Ishikawa (cell line): ENCODE data around the gene PCDHB15.

Experiments
- CEBPB ChIP-seq: IDR thresholded peaks from 2 replicates; pipeline ENCODE4 v1.6.1; 2012
- CREB1 ChIP-seq: IDR thresholded peaks from 2 replicates; pipeline ENCODE4 v1.6.1; 2012; ENCODE audit warnings: low read depth
- EGR1 ChIP-seq: IDR thresholded peaks from 2 replicates; pipeline ENCODE4 v1.6.1; 2012
- EP300 ChIP-seq: IDR thresholded peaks from 2 replicates; pipeline ENCODE4 v1.6.1; 2012; ENCODE audit warnings: borderline replicate concordance
- FOXM1 ChIP-seq: IDR thresholded peaks from 2 replicates; pipeline ENCODE4 v1.6.1; 2012; ENCODE audit warnings: low read depth, borderline replicate concordance
- NFIC ChIP-seq: IDR thresholded peaks from 2 replicates; pipeline ENCODE4 v1.6.1; 2012
- RAD21 ChIP-seq: IDR thresholded peaks from 2 replicates; pipeline ENCODE4 v1.6.1; 2012; ENCODE audit warnings: low read depth
- TAF1 ChIP-seq: IDR thresholded peaks from 2 replicates; pipeline ENCODE4 v1.6.1; 2012; ENCODE audit warnings: low read depth, mild to moderate bottlenecking
- TCF12 ChIP-seq: IDR thresholded peaks from 2 replicates; pipeline ENCODE4 v1.6.1; 2012; ENCODE audit warnings: low read depth
- TEAD4 ChIP-seq: IDR thresholded peaks from 2 replicates; pipeline ENCODE4 v1.6.1; 2012
- YY1 ChIP-seq: IDR thresholded peaks from 2 replicates; pipeline ENCODE4 v1.6.1; 2012; ENCODE audit warnings: low read depth
- ZBTB7A ChIP-seq: IDR thresholded peaks from 2 replicates; pipeline ENCODE4 v1.6.1; 2012; ENCODE audit warnings: low read depth
- TF ChIP-seq, protein P1 (sequence below): IDR thresholded peaks from 2 replicates; pipeline ENCODE4 v1.6.1; 2012
- TF ChIP-seq, protein P2 (sequence below): IDR thresholded peaks from 2 replicates; pipeline ENCODE4 v1.6.1; 2012; ENCODE audit warnings: low read depth, mild to moderate bottlenecking
- TF ChIP-seq, protein P3 (sequence below): IDR thresholded peaks from 2 replicates; pipeline ENCODE4 v1.6.1; 2012

PCDHB15 gene

DNA sequence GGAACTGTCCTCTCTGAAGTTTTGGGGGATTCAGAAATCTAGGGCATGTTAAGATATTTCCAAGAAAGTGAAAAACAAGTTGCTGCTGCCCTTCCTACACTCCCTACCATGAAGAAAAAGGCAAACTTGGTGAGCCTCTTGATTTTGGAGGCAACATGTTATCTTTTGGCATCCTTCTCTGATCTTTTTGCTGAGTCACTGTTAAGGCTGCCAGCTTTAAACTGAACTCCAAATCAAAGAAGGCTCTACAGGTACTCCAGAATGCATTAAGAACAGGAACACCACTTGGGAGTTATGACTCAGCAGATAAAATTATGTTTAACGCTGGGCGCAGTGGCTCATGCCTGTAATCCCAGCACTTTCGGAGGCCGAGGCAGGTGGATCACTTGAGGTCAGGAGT lies 24.0 kb downstream of the PCDHB15 start:
- TF ChIP-seq ZBTB7A (no peak), EGR1 (no peak), RAD21 (no peak), FOXM1 (no peak), NFIC (no peak), CEBPB (no peak), TEAD4 (no peak), TCF12 (no peak), CREB1 (no peak), YY1 (no peak), EP300 (no peak), TAF1 (no peak)
- TF ChIP-seq, protein P1, sequence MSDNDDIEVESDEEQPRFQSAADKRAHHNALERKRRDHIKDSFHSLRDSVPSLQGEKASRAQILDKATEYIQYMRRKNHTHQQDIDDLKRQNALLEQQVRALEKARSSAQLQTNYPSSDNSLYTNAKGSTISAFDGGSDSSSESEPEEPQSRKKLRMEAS: no peak
- TF ChIP-seq, protein P2, sequence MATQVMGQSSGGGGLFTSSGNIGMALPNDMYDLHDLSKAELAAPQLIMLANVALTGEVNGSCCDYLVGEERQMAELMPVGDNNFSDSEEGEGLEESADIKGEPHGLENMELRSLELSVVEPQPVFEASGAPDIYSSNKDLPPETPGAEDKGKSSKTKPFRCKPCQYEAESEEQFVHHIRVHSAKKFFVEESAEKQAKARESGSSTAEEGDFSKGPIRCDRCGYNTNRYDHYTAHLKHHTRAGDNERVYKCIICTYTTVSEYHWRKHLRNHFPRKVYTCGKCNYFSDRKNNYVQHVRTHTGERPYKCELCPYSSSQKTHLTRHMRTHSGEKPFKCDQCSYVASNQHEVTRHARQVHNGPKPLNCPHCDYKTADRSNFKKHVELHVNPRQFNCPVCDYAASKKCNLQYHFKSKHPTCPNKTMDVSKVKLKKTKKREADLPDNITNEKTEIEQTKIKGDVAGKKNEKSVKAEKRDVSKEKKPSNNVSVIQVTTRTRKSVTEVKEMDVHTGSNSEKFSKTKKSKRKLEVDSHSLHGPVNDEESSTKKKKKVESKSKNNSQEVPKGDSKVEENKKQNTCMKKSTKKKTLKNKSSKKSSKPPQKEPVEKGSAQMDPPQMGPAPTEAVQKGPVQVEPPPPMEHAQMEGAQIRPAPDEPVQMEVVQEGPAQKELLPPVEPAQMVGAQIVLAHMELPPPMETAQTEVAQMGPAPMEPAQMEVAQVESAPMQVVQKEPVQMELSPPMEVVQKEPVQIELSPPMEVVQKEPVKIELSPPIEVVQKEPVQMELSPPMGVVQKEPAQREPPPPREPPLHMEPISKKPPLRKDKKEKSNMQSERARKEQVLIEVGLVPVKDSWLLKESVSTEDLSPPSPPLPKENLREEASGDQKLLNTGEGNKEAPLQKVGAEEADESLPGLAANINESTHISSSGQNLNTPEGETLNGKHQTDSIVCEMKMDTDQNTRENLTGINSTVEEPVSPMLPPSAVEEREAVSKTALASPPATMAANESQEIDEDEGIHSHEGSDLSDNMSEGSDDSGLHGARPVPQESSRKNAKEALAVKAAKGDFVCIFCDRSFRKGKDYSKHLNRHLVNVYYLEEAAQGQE: no peak
- TF ChIP-seq, protein P3, sequence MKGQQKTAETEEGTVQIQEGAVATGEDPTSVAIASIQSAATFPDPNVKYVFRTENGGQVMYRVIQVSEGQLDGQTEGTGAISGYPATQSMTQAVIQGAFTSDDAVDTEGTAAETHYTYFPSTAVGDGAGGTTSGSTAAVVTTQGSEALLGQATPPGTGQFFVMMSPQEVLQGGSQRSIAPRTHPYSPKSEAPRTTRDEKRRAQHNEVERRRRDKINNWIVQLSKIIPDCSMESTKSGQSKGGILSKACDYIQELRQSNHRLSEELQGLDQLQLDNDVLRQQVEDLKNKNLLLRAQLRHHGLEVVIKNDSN: no peak

DNA sequence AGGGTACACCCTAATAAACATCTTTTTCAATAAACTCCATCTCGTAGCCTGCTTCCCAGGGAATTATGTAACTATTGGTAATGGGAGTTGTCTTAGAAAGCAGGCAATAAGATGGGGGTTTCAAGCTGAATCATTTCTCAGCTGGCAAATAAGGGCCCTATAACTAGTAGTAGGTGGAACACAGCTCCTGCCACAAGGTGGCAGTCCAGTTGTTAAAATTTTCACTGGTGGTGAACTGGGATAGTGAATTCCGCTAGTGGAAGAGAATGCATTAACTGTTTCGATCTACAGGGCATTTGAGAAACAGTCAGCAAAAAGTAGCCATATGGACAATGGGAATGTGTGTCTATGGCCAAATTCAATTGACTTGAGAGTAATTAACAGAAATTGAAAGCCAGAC lies 27.7 kb downstream of the PCDHB15 start:
- TF ChIP-seq RAD21: no peak
- TF ChIP-seq, protein P3: no peak
- no peak for TF ChIP-seq ZBTB7A
- no peak for TF ChIP-seq NFIC
- TF ChIP-seq, protein P2: no peak
- no peak for TF ChIP-seq TAF1
- no peak for TF ChIP-seq EP300
- TF ChIP-seq YY1: no peak
- no peak for TF ChIP-seq TEAD4
- no peak for TF ChIP-seq FOXM1
- no peak for TF ChIP-seq CEBPB
- TF ChIP-seq, protein P1: no peak
- no peak for TF ChIP-seq TCF12
- TF ChIP-seq CREB1: no peak
- no peak for TF ChIP-seq EGR1

DNA sequence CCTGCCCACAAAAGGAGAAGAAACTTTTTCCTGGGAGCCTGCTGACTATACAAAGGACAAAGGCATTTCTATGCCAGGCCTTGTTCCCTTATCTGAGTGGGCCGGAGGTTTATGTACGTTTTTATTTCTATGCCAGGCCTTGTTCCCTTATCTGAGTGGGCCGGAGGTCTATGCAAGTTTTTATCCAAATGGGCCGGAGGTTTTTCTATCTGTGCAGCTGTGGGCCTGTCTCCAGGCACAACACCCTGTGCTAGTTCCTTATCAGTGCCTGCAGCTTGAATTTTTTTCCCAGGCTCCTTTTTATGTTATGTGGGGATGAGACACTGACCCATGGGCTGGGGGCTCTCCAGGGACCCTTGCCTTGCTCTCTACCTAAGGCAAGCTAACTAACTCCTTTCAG lies 53.2 kb downstream of the PCDHB15 start:
- TF ChIP-seq EP300 (no peak), TEAD4 (no peak), RAD21 (no peak), ZBTB7A (no peak), CEBPB (no peak), TAF1 (no peak), CREB1 (no peak), FOXM1 (no peak), YY1 (no peak)
- TF ChIP-seq, protein P3: no peak
- TF ChIP-seq, protein P1: no peak
- TF ChIP-seq, protein P2: no peak
